Measurements from ENCODE around the gene FXR2.

Gene FXR2

GRCh38 chr17:7570351-7570750 lies 44.3 kb downstream of the FXR2 start:
- TF ChIP-seq JUND (IDR thresholded peaks at IDR 0.05; ENCODE audit: low read depth), result no peak
- DNase-seq (ENCODE audit: low read depth in 1 of 2, low spot score in 1 of 2), result no peak
- in situ Hi-C loops (cut with HindIII; ENCODE audit: low pct_unique_long_range_greater_than_20kb, low sequenced_read_pairs), result no loop called here

GRCh38 chr17:7569571-7569970 lies 45.1 kb downstream of the FXR2 start:
- DNase-seq (ENCODE audit: low read depth in 1 of 2, low spot score in 1 of 2), result no peak
- TF ChIP-seq JUND (IDR thresholded peaks at IDR 0.05; ENCODE audit: low read depth), result no peak
- in situ Hi-C loops (cut with HindIII; ENCODE audit: low pct_unique_long_range_greater_than_20kb, low sequenced_read_pairs), result no loop called here

- DNase-seq (ENCODE audit: low read depth in 1 of 2, low spot score in 1 of 2), result no peak
- in situ Hi-C loops (cut with HindIII; ENCODE audit: low pct_unique_long_range_greater_than_20kb, low sequenced_read_pairs), result no loop called here
- no peak for TF ChIP-seq JUND (IDR thresholded peaks at IDR 0.05; ENCODE audit: low read depth)
Measured at GRCh38 chr17:7563115-7563869, 51.4 kb downstream of the FXR2 start.

- in situ Hi-C loops (cut with HindIII; ENCODE audit: low pct_unique_long_range_greater_than_20kb, low sequenced_read_pairs), result no loop called here
- no peak for TF ChIP-seq JUND (IDR thresholded peaks at IDR 0.05; ENCODE audit: low read depth)
- no peak for DNase-seq (ENCODE audit: low read depth in 1 of 2, low spot score in 1 of 2)
Measured at GRCh38 chr17:7562208-7562605, 52.5 kb downstream of the FXR2 start.

- no peak for TF ChIP-seq JUND (IDR thresholded peaks at IDR 0.05; ENCODE audit: low read depth)
- DNase-seq (ENCODE audit: low read depth in 1 of 2, low spot score in 1 of 2), result peak; percentile 88 to 89
- in situ Hi-C loops (cut with HindIII; ENCODE audit: low pct_unique_long_range_greater_than_20kb, low sequenced_read_pairs), result no loop called here
Measured at GRCh38 chr17:7561589-7562207, 53.0 kb downstream of the FXR2 start, which contains the start of gene SENP3. TSS of gene SENP3 (plus strand) at chr17:7561919. CDS start at chr17:7563077, 1,158 bp downstream.

GRCh38 chr17:7561028-7561575 lies 53.6 kb downstream of the FXR2 start:
- no peak for TF ChIP-seq JUND (IDR thresholded peaks at IDR 0.05; ENCODE audit: low read depth)
- in situ Hi-C loops (cut with HindIII; ENCODE audit: low pct_unique_long_range_greater_than_20kb, low sequenced_read_pairs), result no loop called here
- DNase-seq (ENCODE audit: low read depth in 1 of 2, low spot score in 1 of 2), result peak; percentile 71 to 85

GRCh38 chr17:7560172-7561027 lies 54.3 kb downstream of the FXR2 start:
- no peak for TF ChIP-seq JUND (IDR thresholded peaks at IDR 0.05; ENCODE audit: low read depth)
- in situ Hi-C loops (cut with HindIII; ENCODE audit: low pct_unique_long_range_greater_than_20kb, low sequenced_read_pairs), result no loop called here
- peak in 1 of 2 experiments; percentile 80 for DNase-seq (ENCODE audit: low read depth in 1 of 2, low spot score in 1 of 2)

GRCh38 chr17:7559320-7560171 lies 55.2 kb downstream of the FXR2 start:
- TF ChIP-seq JUND (IDR thresholded peaks at IDR 0.05; ENCODE audit: low read depth), result no peak
- in situ Hi-C loops (cut with HindIII; ENCODE audit: low pct_unique_long_range_greater_than_20kb, low sequenced_read_pairs), result no loop called here
- DNase-seq (ENCODE audit: low read depth in 1 of 2, low spot score in 1 of 2), result no peak

- no peak for TF ChIP-seq JUND (IDR thresholded peaks at IDR 0.05; ENCODE audit: low read depth)
- in situ Hi-C loops (cut with HindIII; ENCODE audit: low pct_unique_long_range_greater_than_20kb, low sequenced_read_pairs), result no loop called here
- DNase-seq (ENCODE audit: low read depth in 1 of 2, low spot score in 1 of 2), result peak in 1 of 2 experiments; percentile 51
Measured at GRCh38 chr17:7558544-7559319, 56.0 kb downstream of the FXR2 start, which contains the start of gene TNFSF13. TSS of gene TNFSF13 (plus strand) at chr17:7558750. CDS start at chr17:7559040, 290 bp downstream.

GRCh38 chr17:7557775-7558543 lies 56.7 kb downstream of the FXR2 start:
- no peak for TF ChIP-seq JUND (IDR thresholded peaks at IDR 0.05; ENCODE audit: low read depth)
- peak; percentile 50 to 92 for DNase-seq (ENCODE audit: low read depth in 1 of 2, low spot score in 1 of 2)
- in situ Hi-C loops (cut with HindIII; ENCODE audit: low pct_unique_long_range_greater_than_20kb, low sequenced_read_pairs), result no loop called here
